HG03378 (cell line): Measurements from ENCODE around the gene SMIM24.
"Not testable (repeated sequence)": the region's sequence is repeated elsewhere in the genome, so short reads cannot be mapped to it uniquely, and the experiment has no call there.

Experiments
- ATAC-seq: cut with Tn5 transposase; IDR thresholded peaks from one replicate; pipeline ENCODE4 v1.9.1; 2021; ENCODE audit warnings: mild to moderate bottlenecking, moderate library complexity; ENCODE audit not compliant: unreplicated experiment

The SMIM24 gene

DNA sequence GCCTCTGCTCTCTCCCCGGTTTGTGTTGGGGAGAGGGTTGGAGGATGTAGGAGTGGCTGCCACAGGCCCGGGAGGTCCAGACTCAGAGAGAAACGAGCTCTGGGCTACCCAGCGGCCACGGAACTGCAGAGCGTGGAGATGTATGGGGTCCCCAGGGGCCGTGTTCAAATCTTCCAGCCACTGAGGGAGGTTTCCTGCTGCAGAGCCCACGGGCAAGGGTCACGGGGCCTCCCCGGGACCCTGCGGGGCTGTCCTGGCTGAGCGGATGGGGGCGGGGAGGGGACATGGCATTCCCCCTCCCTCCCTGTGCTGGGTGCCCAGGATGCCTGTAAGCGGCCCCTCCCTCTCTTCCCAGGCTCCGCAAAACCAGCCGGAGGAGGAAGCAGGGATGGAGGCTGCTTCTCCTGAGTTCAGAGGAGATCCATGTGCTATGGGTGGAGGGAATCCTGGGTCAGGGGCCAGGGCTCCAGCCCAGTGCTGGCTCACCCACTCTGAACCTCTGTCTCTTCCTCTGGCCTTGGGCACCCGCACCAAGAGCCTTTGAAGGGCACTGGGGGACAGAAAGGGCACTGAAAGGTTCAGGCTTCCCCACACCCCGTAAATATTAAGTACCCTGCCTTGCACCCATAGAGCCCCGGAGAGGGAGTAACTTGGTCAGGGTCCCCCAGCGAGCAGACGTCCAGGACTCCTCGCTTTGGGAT, 22.6 kb downstream of the SMIM24 start:
- no peak for ATAC-seq

- ATAC-seq, result no peak
These were observed 23.3 kb downstream of the SMIM24 start for GRCh38 chr19:3456925-3457527.

- ATAC-seq, result no peak
These were observed 24.2 kb downstream of the SMIM24 start for GRCh38 chr19:3455960-3456601.

GRCh38 chr19:3455393-3455955, 24.9 kb downstream of the SMIM24 start:
- ATAC-seq, result no peak

DNA sequence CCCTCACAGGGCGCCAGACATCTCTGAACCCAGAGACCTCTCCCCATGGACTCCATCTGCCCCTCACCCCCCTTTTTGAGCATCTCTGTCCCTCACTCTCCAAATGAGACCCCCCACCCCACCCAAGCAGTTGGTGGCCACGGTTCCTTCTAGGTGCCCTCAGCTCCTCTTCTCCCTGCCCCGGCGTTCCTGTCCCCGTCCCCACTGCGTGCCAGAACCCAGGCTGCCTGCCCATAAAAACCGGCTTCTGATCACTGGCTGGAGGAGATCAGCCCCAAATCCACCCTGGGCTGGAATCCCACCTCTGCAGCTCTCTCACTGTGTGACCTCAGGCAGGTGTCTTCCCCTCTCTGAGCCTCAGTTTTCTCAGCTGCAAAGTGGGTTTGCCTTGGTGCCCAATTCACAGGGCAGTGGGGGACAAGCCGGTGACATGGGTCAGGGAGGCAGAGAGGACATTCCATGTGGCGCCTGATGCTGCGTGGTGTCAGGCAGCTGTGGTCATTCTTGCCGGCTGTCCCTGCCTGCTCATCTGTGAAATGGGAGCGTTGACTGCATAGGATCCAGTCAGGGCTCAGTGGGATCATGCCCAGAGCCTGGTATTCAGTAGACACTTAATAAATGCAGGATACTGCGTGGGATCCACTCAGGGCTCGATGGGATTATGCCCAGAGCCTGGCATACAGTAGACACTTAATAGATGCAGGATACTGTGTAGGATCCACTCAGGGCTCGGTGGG, 25.5 kb downstream of the SMIM24 start:
- ATAC-seq, result no peak

DNA sequence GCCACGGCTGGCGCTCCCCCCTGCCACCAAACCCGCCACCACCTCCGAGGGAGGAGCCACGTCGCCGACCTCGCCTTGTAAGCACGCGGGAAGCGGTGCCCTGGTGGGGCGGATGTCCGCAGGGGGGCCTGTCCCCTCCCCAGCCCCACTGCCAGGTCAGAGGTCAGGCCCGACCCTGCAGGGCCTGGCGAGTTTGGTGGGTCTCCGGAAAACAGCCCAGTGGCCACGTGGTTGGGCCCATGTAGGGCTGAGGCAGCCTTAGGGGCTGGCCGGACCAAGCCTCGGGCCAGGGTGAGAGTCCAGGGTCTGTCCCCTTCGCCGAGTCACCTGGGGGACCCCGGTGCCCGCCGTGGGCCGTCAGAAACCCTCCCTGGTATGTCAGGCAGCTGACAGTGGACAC, 26.5 kb downstream of the SMIM24 start:
- ATAC-seq, result no peak

DNA sequence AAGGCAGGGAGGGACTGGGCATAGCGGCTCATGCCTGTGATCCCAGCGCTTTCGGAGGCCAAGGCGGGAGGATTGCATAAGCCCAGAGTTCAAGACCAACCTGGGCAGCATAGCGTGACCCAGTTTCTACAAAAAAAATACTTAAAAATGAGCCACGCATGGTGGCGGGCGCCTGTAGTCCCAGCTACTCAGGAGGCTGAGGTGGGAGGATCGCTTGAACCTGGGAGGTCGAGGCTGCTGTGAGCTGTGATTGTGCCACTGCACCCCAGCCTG, 27.4 kb downstream of the SMIM24 start:
- not testable (repeated sequence) for ATAC-seq

DNA sequence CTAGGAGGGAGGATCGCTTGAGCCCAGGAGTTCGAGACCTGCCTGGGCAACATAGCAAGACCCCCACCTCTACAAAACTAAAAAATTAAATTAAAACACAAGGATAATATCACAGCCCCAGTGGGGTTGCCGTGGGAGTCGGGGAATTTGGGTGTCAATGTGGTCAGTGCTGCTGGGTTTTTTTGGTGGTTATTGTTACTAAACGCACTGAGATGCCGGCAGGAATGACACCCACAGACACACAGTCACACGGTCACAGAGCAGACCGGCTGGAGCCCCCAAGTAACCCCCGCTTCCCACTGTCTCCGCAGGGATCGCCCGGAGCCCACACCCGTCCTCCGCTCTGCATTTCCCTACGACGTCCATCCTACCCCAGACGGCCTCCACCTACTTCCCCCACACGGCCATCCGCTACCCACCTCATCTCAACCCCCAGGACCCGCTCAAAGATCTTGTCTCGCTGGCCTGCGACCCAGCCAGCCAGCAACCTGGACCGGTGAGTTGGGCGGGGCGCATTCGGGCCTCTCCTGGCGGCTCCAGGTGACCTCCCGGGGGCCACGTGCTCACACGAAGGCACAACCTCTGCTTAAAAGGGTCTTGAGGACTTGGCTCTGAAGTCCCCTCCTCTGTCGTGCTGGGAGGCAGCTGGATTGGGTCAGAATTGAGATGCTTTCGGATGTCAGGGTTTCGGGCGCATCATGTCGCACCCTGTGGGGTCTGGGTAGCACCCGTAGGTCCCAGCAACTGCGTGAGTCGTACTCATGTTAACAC, 28.0 kb downstream of the SMIM24 start:
- no peak for ATAC-seq

- ATAC-seq, result no peak
These were observed 28.9 kb downstream of the SMIM24 start for GRCh38 chr19:3451451-3451866.

DNA sequence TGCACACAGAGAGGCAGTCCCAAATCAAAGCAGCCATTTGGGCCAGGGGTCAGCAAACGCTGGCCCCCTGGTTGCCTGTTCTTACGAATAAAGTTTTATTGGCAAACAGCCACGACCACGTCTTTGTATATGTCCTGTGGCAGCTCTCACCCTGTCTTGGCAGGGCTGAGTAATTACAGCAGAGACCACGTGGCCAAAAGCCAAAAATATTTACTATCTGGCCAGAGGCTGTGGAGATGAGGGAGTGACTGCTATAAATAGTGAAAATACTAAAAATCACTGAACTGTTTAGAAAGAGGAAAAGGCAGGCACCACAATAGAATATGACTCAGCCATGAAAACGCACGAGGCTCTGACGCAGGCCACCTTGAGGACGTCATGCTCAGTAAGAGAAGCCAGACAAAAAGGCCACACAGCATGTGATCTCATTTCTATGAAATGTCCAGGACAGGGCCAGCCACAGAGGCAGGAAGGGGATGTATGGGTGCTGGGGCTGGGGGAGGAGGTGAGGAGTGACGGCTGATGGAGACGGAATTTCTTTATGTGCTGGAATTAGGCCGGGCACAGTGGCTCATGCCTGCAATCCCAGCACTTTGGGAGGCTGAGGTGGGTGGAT, 29.4 kb downstream of the SMIM24 start:
- no peak for ATAC-seq

GRCh38 chr19:3448616-3449334, 31.6 kb downstream of the SMIM24 start:
- ATAC-seq, result no peak

DNA sequence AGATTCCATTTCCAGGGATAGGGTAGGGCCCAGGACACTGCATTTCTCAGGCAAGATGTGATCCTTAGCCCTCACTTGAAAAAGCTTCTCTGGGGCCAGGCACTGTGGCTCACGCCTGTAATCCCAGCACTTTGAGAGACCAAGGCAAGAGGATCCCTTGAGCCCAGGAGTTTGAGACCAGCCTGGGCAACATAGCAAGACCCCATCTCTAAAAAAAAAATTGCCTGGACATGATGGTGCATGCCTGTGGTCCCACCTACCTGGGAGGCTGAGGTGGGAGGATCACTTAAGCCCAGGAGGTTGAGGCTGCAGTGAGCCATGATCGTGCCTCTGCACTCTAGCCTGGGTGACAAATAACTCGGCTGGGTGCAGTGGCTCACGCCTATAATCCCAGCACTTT, 33.7 kb downstream of the SMIM24 start:
- ATAC-seq, result not testable (repeated sequence)

DNA sequence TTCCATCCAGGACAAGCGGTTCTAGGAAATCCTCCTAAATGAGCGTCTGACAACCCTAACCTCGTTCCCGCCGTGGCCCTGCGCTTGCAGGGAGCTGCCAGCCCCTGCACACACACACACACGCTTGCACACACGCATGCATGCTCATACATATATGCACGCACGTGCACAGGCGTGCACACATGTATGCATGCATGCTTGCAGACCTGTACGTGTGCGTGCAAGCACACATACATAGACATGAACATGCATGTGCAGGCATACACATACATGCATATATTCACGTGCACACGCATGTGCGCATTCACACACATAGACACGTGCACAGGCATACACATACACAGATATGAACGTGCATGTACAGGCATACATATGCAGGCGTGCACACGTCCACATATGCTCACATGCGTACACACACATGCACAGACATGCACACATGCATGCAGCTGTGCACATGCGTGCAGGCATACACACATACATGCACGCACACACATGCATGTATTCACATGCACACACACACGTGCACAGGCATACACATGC, 35.6 kb downstream of the SMIM24 start:
- no peak for ATAC-seq

GRCh38 chr19:3443840-3444694, 36.3 kb downstream of the SMIM24 start:
- ATAC-seq, result no peak

DNA sequence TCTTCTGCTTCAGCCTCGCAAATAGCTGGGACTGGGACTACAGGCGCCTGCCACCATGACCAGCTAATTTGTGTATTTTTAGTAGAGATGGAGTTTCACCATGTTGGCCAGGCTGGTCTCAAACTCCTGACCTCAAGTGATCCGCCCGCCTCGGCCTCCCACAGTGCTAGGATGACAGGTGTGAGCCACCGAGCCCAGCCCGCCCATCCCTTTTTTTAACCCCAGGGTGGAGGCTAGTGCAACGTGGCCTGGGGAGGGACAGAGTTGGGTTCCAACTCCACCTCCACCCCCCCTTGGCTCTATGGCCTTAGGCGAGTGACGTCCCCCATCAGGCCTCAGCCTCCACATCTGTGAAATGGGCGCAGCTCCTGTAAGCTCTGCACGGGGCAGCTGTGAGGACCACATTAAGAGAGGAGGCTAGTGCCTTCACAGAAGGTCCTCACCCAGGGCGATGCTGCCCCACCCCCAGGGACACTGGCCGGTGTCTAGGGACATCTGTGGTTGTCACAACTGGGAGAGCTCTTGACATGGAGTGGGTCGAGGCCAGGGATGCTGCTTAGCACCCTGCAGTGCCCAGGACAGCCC, 37.7 kb downstream of the SMIM24 start:
- no peak for ATAC-seq

GRCh38 chr19:3441986-3442329, 38.4 kb downstream of the SMIM24 start:
- ATAC-seq, result no peak

DNA sequence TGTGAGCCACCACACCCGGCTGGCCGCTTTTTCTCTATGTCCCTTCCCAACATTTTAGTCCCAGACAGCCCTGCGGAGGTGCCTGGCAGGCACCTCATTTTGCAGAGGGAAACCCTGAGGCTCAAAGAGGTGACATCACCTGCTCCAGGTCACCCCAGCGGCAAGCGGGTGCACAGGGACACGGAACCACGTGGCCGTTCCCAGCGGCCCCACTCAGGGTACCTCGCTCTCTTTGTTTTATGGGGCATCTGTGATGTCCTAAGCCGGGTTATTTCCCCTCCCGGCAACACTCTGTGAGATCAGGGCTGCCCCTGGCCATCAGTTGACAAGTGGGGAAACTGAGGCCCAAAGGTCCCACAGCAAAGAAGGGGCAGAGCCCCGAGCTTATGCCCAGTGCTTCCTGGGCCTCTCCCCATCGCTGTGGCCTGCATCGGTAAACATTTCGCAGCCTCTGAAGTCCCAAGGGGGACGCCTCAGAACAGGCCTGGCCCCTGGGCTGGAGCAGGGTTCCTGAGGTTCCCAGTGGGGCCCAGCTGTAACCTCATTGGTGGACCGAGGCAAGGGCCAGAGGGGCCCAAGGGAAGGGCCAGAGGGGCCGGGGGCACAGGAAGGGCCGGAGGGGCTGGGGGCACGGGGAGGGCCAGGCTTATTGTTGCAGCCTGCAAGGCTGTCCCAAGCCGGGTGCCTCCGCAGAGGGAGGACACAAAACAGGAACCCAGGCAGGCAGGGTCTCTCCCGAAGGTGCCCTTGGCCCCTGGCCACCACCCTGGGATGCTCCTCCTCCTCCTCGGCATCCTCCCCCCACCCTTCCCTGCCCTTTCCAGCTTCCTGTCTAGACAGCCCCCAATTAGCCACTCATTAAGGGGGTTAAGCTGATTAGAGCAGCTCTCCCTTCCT, 39.0 kb downstream of the SMIM24 start:
- no peak for ATAC-seq
